GM18868 (cell line): ENCODE measurements around the gene NFATC1.
A peak's percentile ranks its signal among the peaks of the same experiment; 100 is the strongest.

ENCODE experiments used
- ATAC-seq: cut with Tn5 transposase; IDR thresholded peaks from one replicate; pipeline ENCODE4 v1.9.1; 2021; ENCODE audit warnings: mild to moderate bottlenecking, moderate library complexity; ENCODE audit not compliant: unreplicated experiment

NFATC1 gene

GRCh38 chr18:79517341-79517740, 121.6 kb downstream of the NFATC1 start:
- no peak for ATAC-seq

GRCh38 chr18:79518028-79518682, 122.4 kb downstream of the NFATC1 start:
- ATAC-seq = no peak

- ATAC-seq = no peak
These were observed 123.0 kb downstream of the NFATC1 start for GRCh38 chr18:79518683-79519128.

GRCh38 chr18:79519751-79520477, 124.2 kb downstream of the NFATC1 start:
- no peak for ATAC-seq

GRCh38 chr18:79520478-79521390, 125.0 kb downstream of the NFATC1 start:
- no peak for ATAC-seq

- no peak for ATAC-seq
These were observed 125.9 kb downstream of the NFATC1 start for GRCh38 chr18:79521416-79522205.

- peak; percentile 15 for ATAC-seq
These were observed 126.9 kb downstream of the NFATC1 start for GRCh38 chr18:79522451-79523205.

GRCh38 chr18:79523206-79523735, 127.5 kb downstream of the NFATC1 start:
- ATAC-seq = peak; percentile 42

GRCh38 chr18:79523736-79524180, 128.0 kb downstream of the NFATC1 start:
- peak; percentile 62 for ATAC-seq

GRCh38 chr18:79524181-79525078, 128.7 kb downstream of the NFATC1 start:
- ATAC-seq = peak; percentile 22

- ATAC-seq = no peak
These were observed 130.1 kb downstream of the NFATC1 start for GRCh38 chr18:79525556-79526467.

- no peak for ATAC-seq
These were observed 131.0 kb downstream of the NFATC1 start for GRCh38 chr18:79526468-79527460.

- ATAC-seq = no peak
These were observed 132.1 kb downstream of the NFATC1 start for GRCh38 chr18:79527656-79528315.

GRCh38 chr18:79528316-79528695, 132.6 kb downstream of the NFATC1 start:
- no peak for ATAC-seq

GRCh38 chr18:79528846-79529245, 133.1 kb downstream of the NFATC1 start:
- no peak for ATAC-seq

- no peak for ATAC-seq
These were observed 133.6 kb downstream of the NFATC1 start for GRCh38 chr18:79529296-79529695.
